Activated T-helper 1 cell treated with Interleukin-2 at 50 U/mL for 16 hours (primary cell): ENCODE data around the gene ENKD1.

Experiments
- DNase-seq: peaks from one replicate; pipeline ENCODE4 v3.0.0-alpha.2; 2020; ENCODE audit warnings: low read depth

Gene ENKD1

GRCh38 chr16:67679935-67680897 is 13.7 kb upstream of the ENKD1 start:
- DNase-seq: no peak

- DNase-seq: no peak
These were observed 11.9 kb upstream of the ENKD1 start for GRCh38 chr16:67678354-67679023.

GRCh38 chr16:67677712-67678111 is 11.2 kb upstream of the ENKD1 start:
- DNase-seq: no peak

DNA sequence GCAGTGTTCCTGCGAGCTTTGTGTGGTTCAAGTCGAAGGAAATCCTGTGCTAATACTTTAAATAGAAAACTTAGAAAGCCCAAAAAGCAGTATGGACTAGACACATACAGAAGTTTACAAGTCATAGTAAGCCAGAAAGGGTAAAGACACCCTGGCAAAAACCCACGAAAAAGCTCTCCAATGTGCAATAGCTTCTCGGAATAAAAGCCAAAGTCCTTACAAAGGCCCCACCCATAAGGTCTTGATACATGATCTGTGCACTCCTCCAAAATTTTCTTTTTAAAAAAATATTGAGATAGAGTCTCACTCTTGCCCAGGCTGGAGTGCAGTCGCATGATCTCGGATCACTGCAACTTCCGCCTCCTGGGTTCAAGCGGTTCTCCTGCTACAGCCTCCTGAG is 10.4 kb upstream of the ENKD1 start:
- no peak for DNase-seq

DNA sequence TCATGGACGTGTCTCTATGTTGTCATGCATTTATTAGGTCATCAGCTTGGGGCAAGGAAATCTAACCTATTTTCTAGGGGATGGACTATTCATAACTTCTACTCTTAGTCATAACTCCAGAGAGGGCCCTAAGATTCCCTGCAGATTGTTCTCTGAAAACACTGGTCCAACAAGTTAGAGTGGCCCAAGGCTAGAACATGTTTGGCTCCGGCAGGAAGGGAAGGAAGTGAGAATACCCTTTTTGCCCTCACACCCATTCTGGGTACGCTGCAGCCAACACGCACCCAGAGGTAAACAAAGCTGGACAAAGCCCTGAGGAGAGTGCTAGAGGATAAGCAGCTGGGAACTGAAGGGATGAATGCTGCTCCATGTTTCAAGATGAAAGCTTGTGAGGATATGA is 10.0 kb upstream of the ENKD1 start:
- DNase-seq: no peak

DNA sequence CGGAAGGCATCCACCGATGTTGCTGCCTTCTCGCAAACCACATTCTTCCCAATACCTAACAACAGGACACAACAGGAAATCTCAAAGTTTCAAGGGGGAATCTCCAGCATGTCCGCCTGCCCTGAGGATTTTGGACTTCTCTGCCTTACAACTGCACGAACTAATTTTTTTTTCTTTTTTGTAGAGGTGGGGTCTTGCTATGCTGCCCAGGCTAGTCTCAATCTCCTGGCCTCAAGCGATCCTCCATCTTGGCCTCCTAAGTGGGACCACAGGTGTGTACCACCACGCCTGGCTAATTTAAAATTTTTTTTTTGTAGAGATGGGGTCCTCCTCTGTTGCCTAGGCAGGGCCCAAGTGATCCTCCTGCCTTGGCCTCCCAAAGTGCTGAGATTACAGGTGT is 9.4 kb upstream of the ENKD1 start:
- DNase-seq: no peak

- no peak for DNase-seq
These were observed 9.0 kb upstream of the ENKD1 start for GRCh38 chr16:67675579-67675935.

GRCh38 chr16:67674851-67675578 is 8.5 kb upstream of the ENKD1 start:
- no peak for DNase-seq

- DNase-seq: no peak
These were observed 7.4 kb upstream of the ENKD1 start for GRCh38 chr16:67673712-67674580.

DNA sequence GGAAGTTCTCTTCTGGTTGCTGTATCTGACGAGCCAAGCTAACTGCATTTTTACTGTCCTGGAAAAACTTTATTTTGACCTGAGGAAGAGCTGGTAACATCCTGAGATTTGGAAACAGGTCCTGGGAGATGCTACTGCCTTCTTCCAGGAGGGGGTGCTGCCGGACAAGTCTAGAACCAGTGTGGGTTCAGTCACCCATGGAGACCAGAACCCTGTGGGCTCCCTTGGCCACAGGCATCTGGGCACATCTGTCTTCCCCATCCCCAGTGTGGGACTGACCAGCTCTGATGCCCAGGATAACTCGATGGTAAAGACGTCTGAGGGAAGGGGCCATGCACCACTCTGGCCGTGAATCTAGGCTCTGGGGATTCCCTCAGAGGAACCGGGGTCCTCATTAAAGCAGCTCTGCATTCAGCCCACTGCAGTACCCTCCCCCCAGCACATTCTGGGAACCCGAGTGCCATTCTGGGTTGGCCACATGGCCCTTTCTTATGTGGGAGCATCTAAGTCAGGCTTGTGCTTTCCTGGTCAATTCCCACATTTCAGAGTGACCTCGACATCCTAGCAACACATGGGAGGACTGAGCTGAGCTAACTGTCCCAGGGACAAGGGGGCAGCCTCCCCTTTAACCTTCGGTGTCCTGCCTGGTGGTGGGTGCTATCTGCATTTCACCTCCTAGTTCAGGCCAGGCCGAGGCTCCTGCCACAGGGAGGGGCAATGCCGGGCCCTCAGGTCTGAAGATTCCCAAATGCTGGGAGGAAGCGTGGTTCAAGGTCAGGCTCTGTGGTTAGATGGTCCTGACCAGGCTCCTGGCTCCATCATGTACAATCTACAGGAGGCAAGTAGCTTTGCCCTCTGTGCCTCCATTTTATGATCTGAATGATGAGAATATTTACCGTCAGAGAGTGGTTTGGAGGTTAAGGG is 6.5 kb upstream of the ENKD1 start:
- no peak for DNase-seq

- no peak for DNase-seq
These were observed 5.8 kb upstream of the ENKD1 start for GRCh38 chr16:67672306-67672705.

DNA sequence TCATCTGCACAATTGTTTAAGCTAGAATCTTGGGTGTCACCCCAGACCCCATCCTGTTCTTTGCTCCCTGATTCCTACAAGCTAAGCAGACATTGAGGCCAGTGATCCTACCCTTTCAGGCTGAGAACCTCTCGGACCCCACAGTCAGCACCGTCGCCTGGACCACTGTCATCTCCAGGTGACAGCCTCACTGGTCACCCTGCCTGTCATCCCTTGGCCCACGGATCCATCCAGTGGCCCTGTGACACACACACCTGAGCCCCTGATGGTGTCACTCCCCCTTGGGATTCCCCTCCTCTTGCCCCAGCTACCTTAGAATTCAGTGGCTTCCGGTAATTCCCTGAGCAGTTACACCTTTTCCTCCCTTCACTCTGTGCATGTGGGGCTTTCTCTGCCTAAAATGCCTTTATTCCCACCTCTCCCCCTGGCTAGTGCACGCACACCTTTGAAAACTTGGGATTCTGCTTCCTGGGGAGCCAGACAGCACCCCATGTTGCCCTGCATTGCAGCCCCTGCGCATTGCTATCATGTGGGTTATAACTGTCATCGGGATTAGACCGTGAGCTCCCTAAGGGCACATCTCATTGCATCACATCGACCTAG is 3.0 kb upstream of the ENKD1 start:
- no peak for DNase-seq

DNA sequence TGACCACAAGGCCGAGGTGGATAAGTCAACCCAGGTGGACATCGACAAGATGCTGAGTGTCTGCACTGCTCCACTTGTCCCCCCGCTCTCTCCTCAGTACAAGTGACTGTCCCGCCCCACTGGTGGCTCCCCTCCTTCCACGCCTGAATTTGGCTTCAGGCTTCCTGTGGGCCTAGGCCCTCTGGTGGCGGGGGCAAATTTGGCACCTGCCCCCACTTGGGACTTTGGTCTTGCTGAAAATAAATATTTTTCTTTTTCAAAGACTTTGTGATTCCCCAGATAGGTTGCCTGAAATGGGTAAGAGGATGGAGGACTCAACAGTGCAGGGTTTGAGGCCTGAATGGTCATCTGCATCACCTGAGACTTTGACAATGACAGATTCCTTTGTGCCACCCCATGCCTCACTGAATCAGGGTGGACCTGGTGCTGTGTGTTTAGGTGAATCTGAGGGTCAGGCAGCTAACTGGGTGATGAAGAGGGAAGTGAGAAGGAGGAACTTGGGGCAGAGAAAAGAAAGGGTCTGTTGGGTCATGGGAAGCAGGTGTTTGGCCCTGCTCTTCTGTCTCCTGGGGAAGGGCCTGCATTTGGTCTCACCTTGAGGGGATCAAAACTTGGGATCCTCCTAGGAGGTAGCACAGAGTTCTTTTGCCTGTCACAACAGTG is 2.1 kb upstream of the ENKD1 start:
- no peak for DNase-seq

GRCh38 chr16:67667817-67668494 is 1.4 kb upstream of the ENKD1 start:
- DNase-seq: peak; percentile 71

DNA sequence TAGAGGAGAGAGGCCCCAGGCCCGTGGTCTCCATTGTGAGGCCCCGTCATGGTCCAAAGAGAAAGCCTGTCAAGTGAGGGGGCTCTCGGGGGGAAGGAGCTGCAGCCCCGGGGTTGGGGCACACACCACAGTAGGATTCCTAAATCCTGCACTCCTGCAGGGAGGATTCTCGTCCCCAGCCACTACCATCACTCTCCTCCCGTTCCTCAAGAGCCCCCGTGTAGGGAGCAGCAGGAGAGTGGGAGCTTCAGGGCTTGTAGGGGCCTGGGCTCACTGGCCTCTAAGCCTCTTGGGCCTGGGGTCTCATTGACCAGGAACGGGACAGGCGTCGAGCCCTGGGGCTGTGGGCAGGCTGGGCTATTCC is 885 bp upstream of the ENKD1 start:
- no peak for DNase-seq

- DNase-seq: no peak
These were observed 458 bp downstream of the ENKD1 start for GRCh38 chr16:67666032-67666551.

GRCh38 chr16:67665598-67665997 is 952 bp downstream of the ENKD1 start:
- DNase-seq: no peak

GRCh38 chr16:67664871-67665270 is 1.7 kb downstream of the ENKD1 start:
- no peak for DNase-seq

DNA sequence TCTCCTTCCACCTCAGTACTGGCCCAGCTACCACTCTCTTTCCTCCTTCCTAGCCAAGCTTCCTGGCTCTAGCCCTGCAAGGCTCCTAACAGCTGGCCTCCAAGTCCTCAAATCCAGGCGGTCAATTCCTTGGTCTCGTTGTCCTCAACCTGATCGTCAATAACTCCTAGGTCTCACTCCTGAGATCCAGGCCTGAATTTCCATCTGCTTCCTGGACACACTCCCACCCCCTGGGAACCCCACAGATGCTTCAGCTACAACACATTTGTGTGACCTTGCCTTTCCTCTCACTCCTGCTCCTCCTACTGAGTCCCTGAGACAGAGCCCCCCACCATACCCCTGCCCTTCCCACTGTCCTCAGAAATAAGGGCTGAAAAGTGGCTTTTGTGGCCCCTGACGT is 2.3 kb downstream of the ENKD1 start:
- DNase-seq: no peak
